Adrenal gland (tissue), 5 donors: Measurements from ENCODE around the gene AHSP.

Experiments used
- POLR2A ChIP-seq, 2 donors: fragments of 450-650 bp; IDR thresholded peaks; one replicate each; pipeline ENCODE4 v1.6.1; 2017; ENCODE audit warnings: antibody characterized with exemption in 2 of 2, mild to moderate bottlenecking in 2 of 2, moderate library complexity in 1 of 2
- TF ChIP-seq, protein P1 (sequence below), 6 experiments: fragments of 450-650 bp in 4 of 6; fragments of 200-600 bp in 2 of 6; sonication (generic) in 1 of 6; IDR thresholded peaks; 1 replicate in 5 of 6; 2 replicates in 1 of 6; pipeline versions ENCODE4 v1.5.1 to v1.8.0; 2016 to 2021; ENCODE audit warnings: antibody characterized with exemption in 6 of 6, mild to moderate bottlenecking in 2 of 6, moderate library complexity in 1 of 6
- donor health status: DM: no; HTN: no; CAD: no.

DNA sequence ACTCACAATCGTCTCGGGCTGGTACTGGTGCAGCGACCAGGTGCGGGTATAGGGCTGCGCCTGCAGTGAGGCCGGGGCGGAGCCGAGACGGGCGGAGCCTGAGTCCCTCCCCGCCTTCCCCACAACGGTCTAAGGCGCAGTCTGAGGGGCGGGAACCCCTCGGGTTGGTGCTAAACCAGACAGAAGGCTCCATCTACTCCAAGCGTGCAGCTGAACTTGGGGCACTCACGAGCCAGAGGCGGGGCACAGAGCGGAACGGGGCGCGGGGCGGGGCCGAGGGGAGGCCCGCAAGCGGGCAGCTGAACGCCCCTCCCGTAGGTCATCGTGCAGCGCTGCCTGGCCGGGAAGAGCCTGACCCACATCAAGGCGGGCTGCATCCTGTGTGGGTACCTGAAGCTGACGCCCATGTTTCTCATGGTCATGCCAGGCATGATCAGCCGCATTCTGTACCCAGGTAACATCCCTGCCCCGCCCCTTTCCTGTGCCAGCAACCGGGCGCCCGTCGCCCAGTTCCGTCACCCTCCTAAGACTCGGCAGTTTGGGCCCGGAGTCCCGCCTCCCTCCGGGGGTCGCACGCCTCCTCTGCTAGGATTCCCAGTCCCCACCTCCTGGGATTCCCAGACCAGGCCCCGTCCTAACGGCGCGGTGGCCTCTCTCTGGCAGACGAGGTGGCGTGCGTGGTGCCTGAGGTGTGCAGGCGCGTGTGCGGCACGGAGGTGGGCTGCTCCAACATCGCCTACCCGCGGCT lies 39.8 kb upstream of the AHSP start:
- TF ChIP-seq, protein P1, sequence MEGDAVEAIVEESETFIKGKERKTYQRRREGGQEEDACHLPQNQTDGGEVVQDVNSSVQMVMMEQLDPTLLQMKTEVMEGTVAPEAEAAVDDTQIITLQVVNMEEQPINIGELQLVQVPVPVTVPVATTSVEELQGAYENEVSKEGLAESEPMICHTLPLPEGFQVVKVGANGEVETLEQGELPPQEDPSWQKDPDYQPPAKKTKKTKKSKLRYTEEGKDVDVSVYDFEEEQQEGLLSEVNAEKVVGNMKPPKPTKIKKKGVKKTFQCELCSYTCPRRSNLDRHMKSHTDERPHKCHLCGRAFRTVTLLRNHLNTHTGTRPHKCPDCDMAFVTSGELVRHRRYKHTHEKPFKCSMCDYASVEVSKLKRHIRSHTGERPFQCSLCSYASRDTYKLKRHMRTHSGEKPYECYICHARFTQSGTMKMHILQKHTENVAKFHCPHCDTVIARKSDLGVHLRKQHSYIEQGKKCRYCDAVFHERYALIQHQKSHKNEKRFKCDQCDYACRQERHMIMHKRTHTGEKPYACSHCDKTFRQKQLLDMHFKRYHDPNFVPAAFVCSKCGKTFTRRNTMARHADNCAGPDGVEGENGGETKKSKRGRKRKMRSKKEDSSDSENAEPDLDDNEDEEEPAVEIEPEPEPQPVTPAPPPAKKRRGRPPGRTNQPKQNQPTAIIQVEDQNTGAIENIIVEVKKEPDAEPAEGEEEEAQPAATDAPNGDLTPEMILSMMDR (IDR thresholded peaks at IDR 0.05) = no peak
- no peak for TF ChIP-seq POLR2A (IDR thresholded peaks at IDR 0.05)
